IPS DF 6.9 (cell line): ENCODE data around the gene FAM234A.
"Not testable (repeated sequence)": the region's sequence is repeated elsewhere in the genome, so short reads cannot be mapped to it uniquely, and the experiment has no call there.

Experiments
- DNase-seq: peaks from one replicate; pipeline ENCODE4 v3.0.0-alpha.2; 2013; ENCODE audit warnings: low read depth, low spot score
- H3K27ac ChIP-seq: one replicate; pipeline ENCODE4 v1.5.1; 2013; ENCODE audit warnings: low read length, control low read depth
- H3K27me3 ChIP-seq: 2 replicates; pipeline ENCODE4 v1.6.1; 2013; ENCODE audit warnings: mild to moderate bottlenecking, low read length; ENCODE audit not compliant: control insufficient read depth, insufficient read depth
- H3K36me3 ChIP-seq: 2 replicates; pipeline ENCODE4 v1.6.1; 2013; ENCODE audit warnings: low read length; ENCODE audit not compliant: control insufficient read depth, insufficient read depth
- H3K4me1 ChIP-seq: 2 replicates; pipeline ENCODE4 v1.6.1; 2013; ENCODE audit warnings: low read length; ENCODE audit not compliant: control insufficient read depth, insufficient read depth
- H3K4me3 ChIP-seq: 2 replicates; pipeline ENCODE4 v1.5.1; 2013; ENCODE audit warnings: mild to moderate bottlenecking, low read length
- H3K9me3 ChIP-seq: 2 replicates; pipeline ENCODE4 v1.6.1; 2013; ENCODE audit warnings: low read length, inconsistent platforms; ENCODE audit not compliant: control insufficient read depth, insufficient read depth
- WGBS: extraction: QIAGEN DNeasy Blood & Tissue Kit; methylation state at CpG from one replicate; pipeline ENCODE4 v1.1.7; 2013; ENCODE audit warnings: mixed read lengths, missing lambda C conversion rate; ENCODE audit not compliant: insufficient read length, insufficient coverage; 5-methylcytosine and 5-hydroxymethylcytosine counted together

FAM234A gene

GRCh38 chr16:200388-200787, 34.2 kb upstream of the FAM234A start:
- Histone ChIP-seq H3K27me3 (no peaks in the 10 kb centered on the region), H3K36me3 (peaks cover 25% of the 10 kb centered on the region), H3K9me3 (no peaks in the 10 kb centered on the region), H3K4me3 (no peak overlapping the region), H3K27ac (no peak overlapping the region), H3K4me1 (no peaks in the 10 kb centered on the region)
- no CpG with 5 or more reads among the region's 5 CpGs for WGBS
- no peak for DNase-seq

DNA sequence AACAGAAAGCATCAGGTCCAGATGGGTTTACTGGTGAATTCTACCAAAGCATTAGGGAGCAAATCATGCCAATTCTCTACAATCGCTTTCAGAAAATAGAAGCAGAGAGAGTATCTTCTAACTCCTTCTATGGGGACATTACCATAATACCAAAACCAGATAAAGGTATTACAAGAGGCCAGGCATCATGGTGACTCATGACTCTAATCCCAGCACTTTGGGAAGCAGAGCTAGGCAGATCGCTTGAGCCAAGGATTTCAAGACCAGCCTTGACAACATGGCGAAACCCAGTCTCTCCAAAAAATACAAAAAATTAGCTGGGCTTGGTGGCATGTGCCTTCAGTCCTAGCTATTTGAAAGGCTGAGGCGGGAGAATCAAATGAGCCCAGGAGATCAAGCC, 31.4 kb upstream of the FAM234A start:
- no peak overlapping the region for H3K27ac ChIP-seq
- DNase-seq, result no peak
- H3K9me3 ChIP-seq, result no peaks in the 10 kb centered on the region
- H3K36me3 ChIP-seq, result peaks cover 26% of the 10 kb centered on the region
- no peaks in the 10 kb centered on the region for H3K27me3 ChIP-seq
- H3K4me1 ChIP-seq, result no peaks in the 10 kb centered on the region
- H3K4me3 ChIP-seq, result no peak overlapping the region
- WGBS, result no CpG with 5 or more reads among the region's 4 CpGs

DNA sequence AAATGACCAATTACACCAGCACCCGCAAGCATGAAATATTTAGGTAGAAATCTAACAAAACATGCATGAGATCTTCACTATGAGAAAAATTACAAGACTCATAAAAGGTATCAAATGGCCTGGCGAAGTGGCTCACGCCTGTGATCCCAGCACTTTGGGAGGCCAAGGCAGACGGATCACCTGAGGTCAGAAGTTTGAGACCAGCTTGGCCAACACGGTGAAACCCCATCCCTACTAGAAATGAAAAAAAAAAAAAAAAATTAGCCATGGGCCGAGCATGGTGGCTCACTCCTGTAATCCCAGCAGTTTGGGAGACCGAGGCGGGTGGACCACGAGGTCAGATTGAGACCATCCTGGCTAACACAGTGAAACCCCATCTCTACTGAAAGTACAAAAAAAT, 30.6 kb upstream of the FAM234A start:
- WGBS, result no CpG with 5 or more reads among the region's 9 CpGs
- not testable (repeated sequence) for H3K4me3 ChIP-seq, DNase-seq, H3K27me3 ChIP-seq, H3K27ac ChIP-seq, H3K4me1 ChIP-seq, H3K9me3 ChIP-seq
- peaks cover 23% of the 10 kb centered on the region for H3K36me3 ChIP-seq

DNA sequence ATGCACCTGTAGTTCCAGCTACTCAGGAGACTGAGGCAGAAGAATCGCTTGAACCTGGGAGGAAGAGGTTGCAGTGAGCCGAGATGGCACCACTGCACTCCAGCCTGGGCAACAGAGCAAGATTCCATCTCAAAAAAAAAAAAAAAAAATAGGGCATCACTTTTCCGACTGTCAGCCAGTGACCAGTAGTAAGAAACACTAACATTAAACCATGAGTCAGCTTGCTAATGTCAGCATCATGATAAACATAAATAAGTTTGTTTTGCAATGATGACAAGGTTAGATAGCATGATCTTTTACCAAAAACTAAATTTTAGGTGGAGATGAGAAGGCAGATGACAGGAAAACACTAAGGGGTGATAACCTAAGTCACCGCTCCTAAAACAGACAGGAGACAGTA, 25.3 kb upstream of the FAM234A start:
- H3K27me3 ChIP-seq, result not testable (repeated sequence)
- H3K36me3 ChIP-seq, result peaks cover 16% of the 10 kb centered on the region; the same call in 1 of the 2 replicates
- WGBS, result no CpG with 5 or more reads among the region's 4 CpGs

GRCh38 chr16:211631-212180, 22.9 kb upstream of the FAM234A start:
- not testable (repeated sequence) for H3K27ac ChIP-seq
- peaks cover 15% of the 10 kb centered on the region; the same call in 1 of the 2 replicates for H3K36me3 ChIP-seq

More for the DNA sequence above, 25.3 kb upstream of the FAM234A start:
- DNase-seq, H3K4me1 ChIP-seq, H3K27ac ChIP-seq, H3K4me3 ChIP-seq, H3K9me3 ChIP-seq: not testable (repeated sequence)

GRCh38 chr16:212999-213398, 21.6 kb upstream of the FAM234A start:
- no peaks in the 10 kb centered on the region for H3K4me1 ChIP-seq
- no peaks in the 10 kb centered on the region for H3K27me3 ChIP-seq
- peaks cover 10% of the 10 kb centered on the region; the same call in 1 of the 2 replicates for H3K36me3 ChIP-seq
- H3K4me3 ChIP-seq, result no peak overlapping the region
- no peaks in the 10 kb centered on the region for H3K9me3 ChIP-seq
- WGBS, result no CpG with 5 or more reads among the region's 3 CpGs
- no peak for DNase-seq
- no peak overlapping the region for H3K27ac ChIP-seq

More at GRCh38 chr16:211631-212180, 22.9 kb upstream of the FAM234A start:
- not testable (repeated sequence) for DNase-seq, H3K4me3 ChIP-seq, H3K9me3 ChIP-seq, H3K4me1 ChIP-seq, H3K27me3 ChIP-seq
- no CpG with 5 or more reads among the region's 14 CpGs for WGBS

- DNase-seq, result no peak
- H3K9me3 ChIP-seq, result no peaks in the 10 kb centered on the region
- no peaks in the 10 kb centered on the region for H3K4me1 ChIP-seq
- no peak overlapping the region for H3K27ac ChIP-seq
- no peak overlapping the region for H3K4me3 ChIP-seq
- no CpG with 5 or more reads among the region's 4 CpGs for WGBS
- no peaks in the 10 kb centered on the region for H3K27me3 ChIP-seq
- H3K36me3 ChIP-seq, result peaks cover 16% of the 10 kb centered on the region; the same call in 1 of the 2 replicates
These were observed 14.6 kb upstream of the FAM234A start for GRCh38 chr16:220021-220420.

GRCh38 chr16:228151-228851, 6.3 kb upstream of the FAM234A start:
- no CpG with 5 or more reads among the region's 9 CpGs for WGBS
- Histone ChIP-seq H3K27me3 (no peaks in the 10 kb centered on the region), H3K9me3 (no peaks in the 10 kb centered on the region), H3K4me3 (peak overlapping the region; percentile 88), H3K4me1 (no peaks in the 10 kb centered on the region), H3K27ac (no peak overlapping the region), H3K36me3 (peaks cover 9% of the 10 kb centered on the region)
- DNase-seq, result no peak

GRCh38 chr16:228852-229730, 5.5 kb upstream of the FAM234A start, which contains the start of gene LUC7L:
Gene LUC7L (minus strand): TSS chr16:229449. CDS start chr16:229339, 110 bp downstream.
- Histone ChIP-seq H3K36me3 (peaks cover 7% of the 10 kb centered on the region), H3K27ac (no peak within 1 kb of the TSS), H3K9me3 (no peaks in the 10 kb centered on the region), H3K4me3 (peak within 1 kb of the TSS; percentile 88), H3K4me1 (no peaks in the 10 kb centered on the region), H3K27me3 (no peaks in the 10 kb centered on the region)
- peak; percentile 67 for DNase-seq
- no CpG with 5 or more reads among the region's 88 CpGs for WGBS

- peaks cover 7% of the 10 kb centered on the region for H3K36me3 ChIP-seq
- H3K27me3 ChIP-seq, result no peaks in the 10 kb centered on the region
- no peak overlapping the region for H3K4me3 ChIP-seq
- no peaks in the 10 kb centered on the region for H3K9me3 ChIP-seq
- WGBS, result no CpG with 5 or more reads among the region's 22 CpGs
- no peaks in the 10 kb centered on the region for H3K4me1 ChIP-seq
- H3K27ac ChIP-seq, result no peak overlapping the region
- DNase-seq, result no peak
These were observed 4.8 kb upstream of the FAM234A start for GRCh38 chr16:229731-230281.
